GM21367 (cell line): ENCODE results near the gene GABRB2.
"Not testable (repeated sequence)": the region's sequence is repeated elsewhere in the genome, so short reads cannot be mapped to it uniquely, and the experiment has no call there.

Experiments
- ATAC-seq: cut with Tn5 transposase; IDR thresholded peaks from one replicate; pipeline ENCODE4 v1.9.1; 2021; ENCODE audit not compliant: unreplicated experiment

The GABRB2 gene

DNA sequence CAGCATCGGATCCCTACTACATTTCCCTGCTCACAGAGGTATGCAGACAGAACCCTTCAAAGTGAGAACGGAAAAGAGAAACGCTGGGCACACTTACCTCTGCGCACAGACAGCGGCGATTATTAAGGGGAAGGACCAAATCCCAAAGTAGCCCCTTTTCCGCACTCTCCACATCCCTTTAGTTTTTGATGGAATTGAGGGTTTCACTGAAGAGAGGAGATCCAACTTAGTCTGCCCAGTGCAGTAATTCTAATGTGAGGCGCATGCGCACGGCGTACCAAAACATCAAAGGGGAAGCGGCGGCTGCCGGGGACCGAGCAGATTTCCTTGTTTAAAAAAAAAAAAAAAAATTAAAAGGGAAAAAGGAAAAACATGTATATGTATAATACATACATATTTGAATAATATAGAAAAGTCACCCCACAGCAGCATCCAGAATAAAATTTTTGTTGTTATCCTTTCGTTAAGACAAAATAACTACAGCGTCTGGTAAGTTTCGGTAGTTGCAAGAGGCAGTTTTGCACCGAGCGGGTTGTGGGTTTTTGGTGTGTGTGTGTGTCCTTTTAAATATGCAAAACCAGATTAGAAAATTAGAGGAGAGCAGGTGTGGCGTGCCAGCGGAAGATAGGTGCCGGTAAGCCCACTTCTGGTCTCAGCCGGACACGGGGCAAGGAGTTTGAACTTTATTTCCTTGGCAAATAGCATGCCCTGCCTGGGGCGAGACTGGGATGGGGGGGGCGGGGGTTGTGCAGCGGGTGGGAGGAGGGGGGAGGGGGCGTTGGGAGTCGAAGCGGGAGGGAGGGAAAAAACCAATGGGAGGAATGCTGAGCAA is at the start of gene GABRB2:
GABRB2 (minus strand) TSS at position 256 of the 832 bp plus-strand sequence; CDS start at position 174, 82 bp downstream.
- peak; percentile 69 for ATAC-seq

DNA sequence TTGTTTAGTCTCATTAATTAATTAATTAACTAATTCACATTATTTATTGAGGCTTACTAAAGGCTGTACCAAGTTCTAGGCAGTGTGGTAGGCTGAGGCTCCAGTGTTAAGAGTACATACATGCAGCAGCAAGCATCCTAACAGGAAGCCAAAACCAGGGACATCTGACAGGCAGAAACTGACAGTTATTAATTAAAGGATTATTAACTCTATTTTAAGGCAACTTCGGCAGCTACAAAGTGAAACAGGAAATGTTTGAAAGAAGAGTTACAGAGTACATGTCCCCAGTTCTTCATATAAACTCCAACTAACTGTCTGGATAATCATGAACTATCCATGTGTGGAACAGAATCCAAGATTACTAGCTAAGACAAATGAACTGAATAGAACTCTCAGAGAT is 39.3 kb upstream of the GABRB2 start:
- no peak for ATAC-seq

- ATAC-seq: no peak
These were observed 34.1 kb upstream of the GABRB2 start for GRCh38 chr5:161580621-161581020.

DNA sequence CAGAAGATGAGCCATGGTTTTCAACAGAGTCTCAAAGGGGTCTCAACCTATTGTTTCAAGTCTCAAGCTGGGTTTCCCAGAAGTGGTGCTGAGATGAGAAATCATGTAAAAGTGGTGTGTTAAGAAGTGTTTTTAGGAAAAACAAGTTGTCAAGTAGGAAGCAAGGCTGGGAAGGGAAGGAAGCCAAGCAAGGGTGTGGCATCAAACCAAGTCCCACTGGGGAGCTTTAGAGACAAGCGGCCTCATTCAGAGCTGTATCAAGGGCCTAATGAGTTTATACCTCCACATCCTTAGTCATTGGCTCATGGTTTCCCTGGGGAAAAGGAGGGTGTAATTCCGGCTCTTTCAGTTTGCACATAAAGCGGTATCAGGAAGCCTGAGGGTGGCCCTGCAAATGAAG is 26.4 kb upstream of the GABRB2 start:
- ATAC-seq: no peak

- no peak for ATAC-seq
These were observed 19.6 kb upstream of the GABRB2 start for GRCh38 chr5:161566081-161566480.

DNA sequence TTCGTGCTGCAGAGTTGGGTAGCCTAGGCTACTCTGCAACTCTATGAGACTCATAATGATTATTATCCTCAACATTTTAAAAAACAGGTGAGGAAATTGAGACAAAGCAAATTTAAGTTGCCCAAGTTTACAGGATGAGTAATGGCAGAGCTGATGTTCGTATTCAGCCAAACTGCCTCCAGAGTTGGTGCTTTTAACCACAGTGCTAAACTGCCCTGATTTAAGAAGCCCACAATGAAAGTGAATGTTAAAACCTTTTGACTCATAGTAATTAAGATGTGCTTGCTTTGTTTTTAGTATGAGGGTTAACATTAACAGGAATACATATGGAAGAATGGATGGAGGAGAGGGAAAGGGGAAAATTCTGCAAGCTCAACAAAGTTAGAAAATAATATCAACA is 15.9 kb upstream of the GABRB2 start:
- no peak for ATAC-seq

DNA sequence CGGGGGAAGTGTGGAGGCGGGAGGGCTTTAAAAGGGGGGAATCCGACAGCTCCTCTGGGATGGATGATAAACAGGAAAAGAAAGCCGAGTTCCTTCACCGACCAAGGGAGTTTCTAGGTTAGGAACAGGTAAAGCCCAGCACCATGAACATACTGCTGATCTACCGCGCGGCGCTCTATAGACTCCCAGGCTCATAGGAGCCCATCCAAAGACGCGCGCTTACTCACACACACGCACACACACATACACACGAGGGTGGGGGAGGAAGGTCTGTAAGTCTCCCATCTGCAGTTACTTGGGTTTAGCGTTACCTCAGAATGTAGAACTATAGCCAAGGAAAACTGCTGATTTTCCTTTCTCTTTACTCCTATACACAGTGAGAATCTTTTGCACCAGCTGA is 2.6 kb upstream of the GABRB2 start:
- no peak for ATAC-seq

DNA sequence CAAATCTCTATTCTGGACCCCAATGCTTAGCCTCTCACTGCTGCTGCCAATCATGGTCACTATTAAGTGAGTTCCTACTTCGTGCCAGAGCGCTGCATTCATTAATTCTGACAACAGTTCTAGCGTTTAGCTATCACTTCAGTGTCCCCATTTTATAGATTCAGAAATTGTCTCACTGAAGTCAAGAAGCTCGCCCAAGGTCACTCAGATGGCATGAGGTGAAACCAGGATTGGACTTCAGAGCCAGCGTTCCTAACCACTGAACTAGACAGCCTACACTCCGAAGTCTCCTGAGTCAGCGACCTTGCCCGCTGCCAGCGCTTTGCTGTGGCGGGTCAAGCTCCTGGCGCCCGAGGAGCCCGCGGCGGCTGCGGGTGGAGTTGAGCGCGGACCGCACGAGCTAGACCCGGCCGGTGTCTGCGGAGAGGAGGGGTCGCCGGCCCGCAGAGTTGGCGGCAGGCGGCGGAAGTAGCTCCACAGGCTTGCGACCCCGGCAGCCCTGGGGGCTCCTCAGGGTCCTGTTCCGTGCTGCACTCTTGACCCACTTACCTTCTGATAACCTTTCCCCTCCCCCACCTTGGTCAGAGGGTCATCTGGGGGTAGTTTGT is 2.1 kb upstream of the GABRB2 start:
- ATAC-seq: no peak

DNA sequence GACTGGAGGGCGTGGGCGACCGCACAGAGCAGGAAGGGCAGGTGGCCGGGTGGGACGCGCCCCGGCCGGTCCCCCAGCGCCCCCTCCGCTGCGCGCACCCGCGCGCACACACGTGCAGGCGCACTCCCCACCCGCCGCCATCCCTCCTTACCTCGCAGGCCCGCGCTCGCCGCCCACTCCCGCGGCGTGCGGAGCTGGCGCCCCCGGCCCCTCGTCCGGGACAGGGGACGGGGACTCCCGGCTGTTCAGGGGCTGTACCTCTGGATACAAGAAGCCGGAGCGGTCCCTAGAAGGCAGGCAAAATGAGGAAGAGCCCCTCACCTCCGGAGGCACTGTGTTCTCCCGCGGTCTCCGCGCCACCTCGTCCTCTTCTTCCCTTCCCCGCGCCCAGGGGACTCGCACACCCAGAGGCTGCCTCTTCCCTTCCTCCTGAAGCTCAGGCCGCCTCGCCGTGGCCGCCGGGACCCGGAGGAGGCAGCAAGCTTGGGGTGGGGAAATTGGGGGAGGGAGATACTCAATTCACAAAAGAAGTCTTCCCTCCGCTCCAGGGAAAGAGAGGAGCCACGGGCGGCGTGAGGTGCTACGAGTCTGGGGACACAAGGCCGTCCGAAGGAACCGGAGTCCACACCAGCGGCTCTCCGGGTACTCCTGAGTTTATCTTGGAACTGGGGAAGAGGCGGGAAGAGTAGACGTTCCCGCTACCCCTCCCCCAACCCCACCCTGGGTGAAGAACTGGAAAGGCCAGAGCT is 1.4 kb upstream of the GABRB2 start:
- no peak for ATAC-seq

DNA sequence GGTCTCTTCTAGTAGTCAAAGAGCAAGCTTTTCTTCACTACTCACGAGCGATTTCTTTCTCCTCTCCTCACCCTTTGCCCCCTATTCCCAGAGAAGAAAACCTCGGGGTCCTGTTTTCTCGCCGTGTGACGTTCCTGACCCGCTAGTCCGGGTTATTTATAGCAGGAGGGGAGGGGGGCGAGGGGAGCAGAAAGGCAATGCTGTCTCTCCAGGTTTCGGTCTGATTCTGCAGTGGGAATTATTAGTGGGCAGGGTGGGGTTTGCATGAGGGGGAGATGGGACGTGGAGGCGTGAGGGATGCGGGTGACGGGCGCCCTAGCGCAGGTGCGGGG is 847 bp upstream of the GABRB2 start:
- ATAC-seq: no peak

GRCh38 chr5:161546095-161546469 is 443 bp downstream of the GABRB2 start:
- ATAC-seq: no peak

GRCh38 chr5:161545344-161546094 is 1.0 kb downstream of the GABRB2 start:
- no peak for ATAC-seq

DNA sequence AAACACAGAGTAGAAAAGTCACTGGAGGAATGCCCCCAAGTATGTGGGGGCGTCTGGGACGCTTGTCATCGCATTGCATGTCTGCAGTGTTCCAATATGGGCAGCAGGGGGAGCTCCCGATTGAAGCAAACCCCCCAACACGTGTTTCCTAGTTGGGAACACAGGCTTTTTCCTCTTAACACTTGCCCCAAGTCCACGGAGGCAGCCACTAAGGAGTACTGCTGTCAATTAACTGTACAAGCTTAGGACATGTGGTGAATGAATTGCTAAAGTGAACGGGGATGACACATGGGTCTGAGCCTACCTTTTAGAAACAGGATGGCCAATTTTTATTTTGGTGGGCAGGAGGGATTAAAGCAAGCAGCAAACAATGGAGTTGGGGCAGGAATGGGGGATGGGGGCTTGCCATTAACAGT is 2.2 kb downstream of the GABRB2 start:
- ATAC-seq: peak; percentile 64

DNA sequence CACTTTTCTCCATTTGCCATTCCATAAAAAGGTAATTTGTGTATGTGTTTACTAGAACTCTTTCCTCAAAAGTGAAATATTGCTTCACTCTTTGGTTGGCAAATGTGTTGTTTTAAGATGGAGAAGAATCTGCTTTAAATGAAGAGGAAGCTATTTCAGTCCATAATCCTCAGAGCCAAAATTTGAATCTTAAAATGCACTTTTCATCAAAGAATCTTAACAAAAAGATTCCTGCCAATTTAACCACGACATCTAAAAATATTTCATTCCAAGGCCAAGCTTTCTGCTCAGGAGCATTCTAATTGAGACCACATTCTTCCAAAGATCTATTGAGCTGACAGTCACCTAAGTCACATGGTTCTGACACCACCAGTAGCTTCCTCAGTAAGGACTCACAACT is 7.5 kb downstream of the GABRB2 start:
- ATAC-seq: no peak

- peak; percentile 84 for ATAC-seq
These were observed 10.8 kb downstream of the GABRB2 start for GRCh38 chr5:161535762-161536161.

- ATAC-seq: no peak
These were observed 15.8 kb downstream of the GABRB2 start for GRCh38 chr5:161530700-161531099.

GRCh38 chr5:161513942-161514341 is 32.6 kb downstream of the GABRB2 start:
- ATAC-seq: no peak

- ATAC-seq: no peak
These were observed 38.9 kb downstream of the GABRB2 start for GRCh38 chr5:161507591-161507990.

DNA sequence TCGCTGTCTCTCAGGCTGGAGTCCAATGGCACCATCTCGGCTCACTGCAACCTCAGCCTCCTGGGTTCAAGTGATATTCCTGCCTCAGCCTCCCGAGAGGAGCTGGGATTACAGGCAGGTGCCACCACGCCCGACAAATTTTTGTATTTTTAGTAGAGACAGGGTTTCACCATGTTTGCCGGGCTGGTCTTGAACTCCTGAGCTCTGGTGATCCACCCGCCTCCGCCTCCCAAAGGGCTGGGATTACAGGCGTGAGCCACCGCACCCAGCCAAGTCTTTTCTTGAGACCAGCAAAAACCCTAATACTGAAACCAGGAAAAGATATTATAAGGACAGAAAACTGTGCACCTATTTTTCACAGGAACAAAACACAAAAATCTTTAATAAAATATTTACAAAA is 41.4 kb downstream of the GABRB2 start:
- not testable (repeated sequence) for ATAC-seq

DNA sequence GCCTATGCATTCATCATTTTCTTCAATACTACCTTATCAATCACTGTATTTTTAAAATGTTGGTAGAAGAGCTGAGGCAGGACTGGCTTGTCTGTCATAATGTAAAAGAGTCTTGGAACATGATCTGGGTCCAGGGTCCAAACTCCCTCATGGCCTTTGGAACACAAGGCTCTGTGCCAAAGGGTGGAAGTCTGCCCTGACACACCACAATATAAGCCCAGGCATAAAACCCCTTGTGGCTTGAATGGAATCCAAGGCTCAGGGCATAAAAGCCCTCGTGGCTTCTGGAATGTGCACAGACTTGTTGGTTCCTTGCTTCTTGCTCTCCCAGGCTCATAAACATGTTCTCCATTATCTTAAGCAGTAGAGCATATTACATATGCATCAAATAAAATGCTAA is 48.0 kb downstream of the GABRB2 start:
- no peak for ATAC-seq

- ATAC-seq: no peak
These were observed 62.8 kb downstream of the GABRB2 start for GRCh38 chr5:161483721-161484120.
